Aorta (tissue), 5 donors: ENCODE measurements around the gene STRIT1. TPM values are rescaled to one million over a fixed set of nuclear protein-coding genes. Genes with fewer than 3 reads are reported as not detected.

Experiments
- ATAC-seq: fragments of 200-7000 bp; cut with Tn5 transposase; one replicate; pipeline ENCODE4 v1.9.1; 2022; ENCODE audit warnings: moderate library complexity; ENCODE audit not compliant: low FRiP score
- DNase-seq, 2 donors: peaks; one replicate each; pipeline ENCODE4 v3.0.0-alpha.2; 2020
- H3K27ac ChIP-seq, 2 donors: one replicate each; pipeline ENCODE4 v1.5.1; 2013; ENCODE audit warnings: low read length in 2 of 2, mild to moderate bottlenecking in 2 of 2, moderate library complexity in 2 of 2, control low read depth in 1 of 2, inconsistent platforms in 1 of 2, low read depth in 1 of 2
- H3K27me3 ChIP-seq, 2 donors: one replicate each; pipeline ENCODE4 v1.6.1; 2013; ENCODE audit warnings: control low read depth in 1 of 2, low read length in 1 of 2, mild to moderate bottlenecking in 1 of 2, moderate library complexity in 1 of 2; ENCODE audit not compliant: insufficient read depth in 2 of 2, control insufficient read depth in 1 of 2
- H3K36me3 ChIP-seq, 2 donors: one replicate each; pipeline ENCODE4 v1.6.1; 2013; ENCODE audit warnings: control low read depth in 1 of 2, low read length in 1 of 2, mild to moderate bottlenecking in 1 of 2; ENCODE audit not compliant: insufficient read depth in 2 of 2, control insufficient read depth in 1 of 2
- H3K4me1 ChIP-seq, 2 donors: one replicate each; pipeline ENCODE4 v1.6.1; 2013; ENCODE audit warnings: low read length in 2 of 2, control low read depth in 1 of 2, mild to moderate bottlenecking in 1 of 2, moderate library complexity in 1 of 2; ENCODE audit not compliant: insufficient read depth in 2 of 2, control insufficient read depth in 1 of 2
- H3K4me3 ChIP-seq, 2 donors: one replicate each; pipeline ENCODE4 v1.5.1; 2013; ENCODE audit warnings: low read length in 2 of 2, control low read depth in 1 of 2, mild to moderate bottlenecking in 1 of 2
- H3K9me3 ChIP-seq: one replicate; pipeline ENCODE4 v1.6.1; 2013; ENCODE audit warnings: mild to moderate bottlenecking, low read length; ENCODE audit not compliant: control insufficient read depth
- WGBS, 2 donors: extraction: QIAGEN DNeasy Blood & Tissue Kit; methylation state at CpG; one replicate each; pipeline ENCODE4 v1.1.7; 2013; 5-methylcytosine and 5-hydroxymethylcytosine counted together
- intact Hi-C, 2 donors: fragments of 100-400 bp; cut with DNase I; formaldehyde crosslinking; loops; one replicate each; pipeline versions ENCODE4 v1.14.2 to v1.15.0; 2022
- polyA plus RNA-seq, 2 donors: library from polyadenylated mRNA; stranded (reverse); fragments of 200-250 nt; gene quantifications; one replicate each; pipeline ENCODE4 v1.2.3, GENCODE V29; 2013
- total RNA-seq, 2 donors: library from RNA; stranded (reverse); fragmentation: NEBNext Ultra II Directional; extraction: Animal tissue kit (Norgen Biotek cat#: 25700); gene quantifications; one replicate each; pipeline ENCODE4 v1.2.1, GENCODE V29; 2021
- donor health status: healthy with polysubstance abuse.
- donor health status: Bipolar disorder and iron deficiency.
- donor health status: DM: no; HTN: no; CAD: no.
- donor health status: DM: no; HTN: no; CAD: no.
- donor health status: DM: yes; HTN: yes; CAD: no.

The STRIT1 gene
- total and polyA plus RNA-seq, 4 donors, result 0.69 to 1.3 TPM; not detected in 2

DNA sequence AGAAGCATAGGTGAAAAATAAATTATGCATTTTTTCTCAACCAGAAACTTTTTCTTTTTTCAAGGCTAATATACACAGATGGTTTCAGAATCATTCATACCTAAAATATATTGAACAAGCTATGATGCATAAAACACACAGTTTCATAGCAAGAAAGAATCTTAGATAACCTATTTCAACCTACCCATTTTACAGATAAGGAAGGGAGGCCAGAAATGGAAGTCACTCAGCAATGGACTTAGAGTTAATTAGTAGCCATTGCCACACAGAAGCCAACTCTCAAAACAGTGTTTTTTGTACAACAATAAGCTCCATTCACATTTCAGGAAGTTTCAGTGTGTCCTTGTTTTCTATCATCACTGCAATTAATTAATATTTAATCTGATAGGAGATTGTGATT, 27.5 kb upstream of the STRIT1 start:
- no peak overlapping the region for H3K4me3 ChIP-seq
- no peaks in the 10 kb centered on the region for H3K4me1 ChIP-seq
- H3K9me3 ChIP-seq, result no peaks in the 10 kb centered on the region
- no peak overlapping the region for H3K27ac ChIP-seq
- H3K27me3 ChIP-seq, result no peaks in the 10 kb centered on the region
- DNase-seq, result no peak
- intact Hi-C loops, result loop anchor here (5.0 kb wide), 3 partner anchors 559 to 984 kb away; no protein-coding TSS in a partner anchor
- ATAC-seq, result no peak
- no peaks in the 10 kb centered on the region for H3K36me3 ChIP-seq

DNA sequence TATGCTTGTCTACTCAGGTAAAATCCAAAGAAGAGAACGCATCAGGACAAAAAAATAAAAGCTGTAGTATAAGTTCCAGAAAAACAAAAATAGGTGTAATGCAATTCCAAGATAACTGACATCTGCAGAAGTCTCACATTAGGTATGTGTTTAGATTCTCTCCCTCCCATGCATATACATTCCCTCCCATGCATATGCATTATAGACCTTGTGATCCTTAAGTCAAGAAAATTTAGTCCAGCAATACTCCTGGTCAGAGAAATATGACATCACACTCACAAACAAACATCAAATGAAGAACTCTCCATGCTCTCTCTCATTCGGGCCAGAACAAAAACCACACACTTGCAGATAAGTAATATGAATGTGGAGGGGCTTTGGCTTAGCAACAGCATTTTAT, 25.3 kb upstream of the STRIT1 start:
- no peak for DNase-seq
- Histone ChIP-seq H3K36me3 (no peaks in the 10 kb centered on the region), H3K9me3 (no peaks in the 10 kb centered on the region), H3K27me3 (no peaks in the 10 kb centered on the region), H3K4me3 (no peak overlapping the region), H3K27ac (no peak overlapping the region), H3K4me1 (no peaks in the 10 kb centered on the region)
- ATAC-seq, result no peak
- intact Hi-C loops, result no loop called here
- WGBS, 2 donors, result 84 to 92% methylated on average over 2 of the region's 2 CpGs

- WGBS, 2 donors, result 67 to 71% methylated on average over 1 of the region's 1 CpG
- Histone ChIP-seq H3K4me1 (no peaks in the 10 kb centered on the region), H3K9me3 (no peaks in the 10 kb centered on the region), H3K27ac (no peak overlapping the region), H3K27me3 (no peaks in the 10 kb centered on the region), H3K4me3 (no peak overlapping the region), H3K36me3 (no peaks in the 10 kb centered on the region)
- no peak for DNase-seq
- no peak for ATAC-seq
- intact Hi-C loops, result no loop called here
Measured at GRCh38 chr3:155317211-155317610, 23.7 kb upstream of the STRIT1 start.

DNA sequence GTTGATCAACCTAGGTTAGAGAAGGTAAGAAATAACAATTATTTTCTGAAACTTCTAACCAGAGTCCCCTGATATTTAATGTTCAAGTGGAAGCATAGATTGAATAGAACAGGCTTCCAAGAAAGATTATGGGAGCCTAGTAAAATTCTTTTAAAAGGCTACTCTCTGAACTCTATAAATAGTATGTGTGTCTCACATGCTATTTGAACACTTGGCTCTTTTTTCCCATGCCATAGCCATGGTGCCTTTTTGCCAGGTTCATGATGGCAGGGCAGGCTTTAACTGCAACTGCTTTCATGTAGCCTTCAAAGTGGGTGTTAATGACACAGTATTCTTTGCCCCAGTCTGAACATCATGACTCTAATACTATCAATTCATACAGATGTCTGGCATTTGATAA, 22.9 kb upstream of the STRIT1 start:
- Histone ChIP-seq H3K9me3 (no peaks in the 10 kb centered on the region), H3K4me3 (no peak overlapping the region), H3K27me3 (no peaks in the 10 kb centered on the region), H3K36me3 (no peaks in the 10 kb centered on the region), H3K4me1 (no peaks in the 10 kb centered on the region), H3K27ac (no peak overlapping the region)
- DNase-seq (no peak), ATAC-seq (no peak)
- intact Hi-C loops, result no loop called here

DNA sequence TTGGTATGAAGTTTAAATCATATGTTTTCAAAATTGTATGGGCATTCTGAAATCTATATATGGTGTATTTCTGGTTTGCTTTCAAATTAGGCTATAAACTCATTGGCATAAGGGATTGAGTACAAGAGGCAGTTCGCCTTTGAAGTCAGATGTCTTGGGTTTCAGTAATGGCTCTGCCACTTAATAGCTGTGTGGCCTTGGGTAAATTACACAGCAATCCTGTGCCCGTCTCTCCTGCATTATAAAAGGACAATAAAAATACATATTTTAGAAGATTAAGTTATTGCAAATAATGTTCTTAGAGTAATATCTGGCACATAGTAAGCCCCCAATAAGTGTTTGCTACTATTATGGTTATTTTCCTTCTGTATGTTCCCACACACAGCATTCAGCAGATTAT, 20.4 kb upstream of the STRIT1 start:
- no peak for ATAC-seq
- no peaks in the 10 kb centered on the region for H3K27me3 ChIP-seq
- H3K36me3 ChIP-seq, result no peaks in the 10 kb centered on the region
- no peaks in the 10 kb centered on the region for H3K9me3 ChIP-seq
- H3K4me3 ChIP-seq, result no peak overlapping the region
- no peak for DNase-seq
- intact Hi-C loops, result no loop called here
- WGBS, 2 donors, result 95 to 97% methylated on average over 2 of the region's 2 CpGs
- H3K27ac ChIP-seq, result no peak overlapping the region
- H3K4me1 ChIP-seq, result no peaks in the 10 kb centered on the region

GRCh38 chr3:155313300-155313699, 19.8 kb upstream of the STRIT1 start:
- no peak for ATAC-seq
- Histone ChIP-seq H3K36me3 (no peaks in the 10 kb centered on the region), H3K9me3 (no peaks in the 10 kb centered on the region), H3K4me1 (no peaks in the 10 kb centered on the region), H3K27me3 (no peaks in the 10 kb centered on the region), H3K4me3 (no peak overlapping the region), H3K27ac (no peak overlapping the region)
- DNase-seq, result no peak
- intact Hi-C loops, result no loop called here

GRCh38 chr3:155312781-155313180, 19.3 kb upstream of the STRIT1 start:
- ATAC-seq, result no peak
- intact Hi-C loops, result no loop called here
- Histone ChIP-seq H3K4me3 (no peak overlapping the region), H3K36me3 (no peaks in the 10 kb centered on the region), H3K9me3 (no peaks in the 10 kb centered on the region), H3K4me1 (no peaks in the 10 kb centered on the region), H3K27me3 (no peaks in the 10 kb centered on the region), H3K27ac (no peak overlapping the region)
- 21 to 28% methylated on average over 2 of the region's 2 CpGs for WGBS, 2 donors
- no peak for DNase-seq

GRCh38 chr3:155309581-155309980, 16.1 kb upstream of the STRIT1 start:
- H3K27ac ChIP-seq, result no peak overlapping the region
- ATAC-seq (no peak), DNase-seq (peak in 1 of 2 donors; percentile 72)
- intact Hi-C loops, result no loop called here
- H3K27me3 ChIP-seq, result no peaks in the 10 kb centered on the region
- H3K4me1 ChIP-seq, result no peaks in the 10 kb centered on the region
- H3K9me3 ChIP-seq, result no peaks in the 10 kb centered on the region
- 49 to 96% methylated on average over 28 of the region's 28 CpGs for WGBS, 2 donors
- no peaks in the 10 kb centered on the region for H3K36me3 ChIP-seq
- H3K4me3 ChIP-seq, result no peak overlapping the region

- DNase-seq (no peak), ATAC-seq (no peak)
- intact Hi-C loops, result no loop called here
- 74 to 82% methylated on average over 9 of the region's 9 CpGs for WGBS, 2 donors
- no peaks in the 10 kb centered on the region for H3K27me3 ChIP-seq
- H3K9me3 ChIP-seq, result no peaks in the 10 kb centered on the region
- H3K27ac ChIP-seq, result no peak overlapping the region
- no peak overlapping the region for H3K4me3 ChIP-seq
- no peaks in the 10 kb centered on the region for H3K36me3 ChIP-seq
- no peaks in the 10 kb centered on the region for H3K4me1 ChIP-seq
Measured at GRCh38 chr3:155308831-155309230, 15.3 kb upstream of the STRIT1 start.
